ENCODE measurements around the gene CLDN7. TPM values are rescaled to one million over a fixed set of nuclear protein-coding genes. Genes with fewer than 3 reads are reported as not detected.
A peak's percentile ranks its signal among the peaks of the same experiment; 100 is the strongest.

The CLDN7 gene
- total RNA-seq, 4 donors from 2014 or later = 571 to 1,162 (median 940) TPM

DNA sequence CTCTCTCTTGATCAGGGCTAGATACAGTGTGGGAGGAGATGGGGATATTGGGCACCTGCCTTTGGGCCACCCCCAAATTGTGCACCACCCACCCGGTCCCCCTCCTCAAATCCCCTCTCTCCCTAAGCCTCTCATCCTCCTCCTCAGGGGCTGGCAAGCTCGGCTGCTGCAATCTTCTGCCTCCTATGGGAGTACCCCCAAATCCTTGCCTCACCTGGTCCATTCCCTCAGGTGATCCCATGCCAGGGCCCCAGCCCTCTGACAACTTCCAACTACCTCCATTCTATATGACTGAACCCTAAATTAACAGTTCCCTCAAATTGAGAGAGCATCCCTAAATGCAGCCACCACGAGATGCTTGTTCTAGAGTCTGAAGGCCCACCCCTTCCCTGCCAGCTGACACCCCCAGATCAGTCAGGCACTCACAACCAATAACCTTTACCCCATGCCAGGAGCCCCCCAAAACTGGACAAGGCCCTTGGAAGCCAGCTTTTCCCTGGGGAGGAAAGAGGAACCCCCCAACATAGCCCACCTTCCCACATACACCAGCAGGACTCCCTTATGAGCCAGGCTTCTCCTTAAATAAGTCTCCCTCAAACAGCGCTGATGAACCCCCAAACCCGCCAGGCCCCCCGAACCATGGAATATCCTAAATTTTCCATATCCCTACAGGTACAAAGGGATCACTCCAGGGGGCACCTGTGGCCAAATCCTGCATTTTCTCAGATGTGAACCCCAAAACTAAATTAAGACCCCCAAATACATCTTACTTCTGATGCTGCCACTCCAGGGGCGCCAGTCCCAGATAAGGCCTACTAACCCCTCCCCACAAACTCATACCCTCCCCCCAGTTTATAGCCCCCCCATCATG lies 45.8 kb downstream of the CLDN7 start:
- WGBS, 2 donors (ENCODE audit: low coverage in 1 of 2) = 40 to 44% methylated on average over 2 to 7 of the region's 7 CpGs
- no peak for DNase-seq
- no peaks in the 10 kb centered on the region for H3K9me3 ChIP-seq
- no peaks in the 10 kb centered on the region for H3K27me3 ChIP-seq
- no peaks in the 10 kb centered on the region for H3K36me3 ChIP-seq
- TF ChIP-seq EP300 (IDR thresholded peaks at IDR 0.05; ENCODE audit: low read depth) (no peak), POLR2AphosphoS5 (IDR thresholded peaks at IDR 0.05) (no peak), POLR2A (IDR thresholded peaks at IDR 0.05) (no peak)
- TF ChIP-seq, protein P1, sequence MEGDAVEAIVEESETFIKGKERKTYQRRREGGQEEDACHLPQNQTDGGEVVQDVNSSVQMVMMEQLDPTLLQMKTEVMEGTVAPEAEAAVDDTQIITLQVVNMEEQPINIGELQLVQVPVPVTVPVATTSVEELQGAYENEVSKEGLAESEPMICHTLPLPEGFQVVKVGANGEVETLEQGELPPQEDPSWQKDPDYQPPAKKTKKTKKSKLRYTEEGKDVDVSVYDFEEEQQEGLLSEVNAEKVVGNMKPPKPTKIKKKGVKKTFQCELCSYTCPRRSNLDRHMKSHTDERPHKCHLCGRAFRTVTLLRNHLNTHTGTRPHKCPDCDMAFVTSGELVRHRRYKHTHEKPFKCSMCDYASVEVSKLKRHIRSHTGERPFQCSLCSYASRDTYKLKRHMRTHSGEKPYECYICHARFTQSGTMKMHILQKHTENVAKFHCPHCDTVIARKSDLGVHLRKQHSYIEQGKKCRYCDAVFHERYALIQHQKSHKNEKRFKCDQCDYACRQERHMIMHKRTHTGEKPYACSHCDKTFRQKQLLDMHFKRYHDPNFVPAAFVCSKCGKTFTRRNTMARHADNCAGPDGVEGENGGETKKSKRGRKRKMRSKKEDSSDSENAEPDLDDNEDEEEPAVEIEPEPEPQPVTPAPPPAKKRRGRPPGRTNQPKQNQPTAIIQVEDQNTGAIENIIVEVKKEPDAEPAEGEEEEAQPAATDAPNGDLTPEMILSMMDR (IDR thresholded peaks at IDR 0.05) = no peak
- in situ Hi-C loops (cut with MboI; ENCODE audit: low pct_ligation_motif_present in 1 of 4, low pct_unique_long_range_greater_than_20kb in 1 of 4, low sequenced_read_pairs in 3 of 4) (loop anchor here in 1 of 4 donors (10.0 kb wide), 1 partner anchor 172 kb away; the partner anchor contains the start of gene SLC16A11), intact Hi-C loops (cut with DNase I; ENCODE audit: low total_unique reads) (no loop called here)
- peak overlapping the region; percentile 34 to 48 (median 36) for H3K4me3 ChIP-seq
- peak overlapping the region; percentile 79 to 100 (median 92) for H3K27ac ChIP-seq
- H3K4me1 ChIP-seq = peaks cover 34 to 70% (median 62%) of the 10 kb centered on the region in 4 donors

DNA sequence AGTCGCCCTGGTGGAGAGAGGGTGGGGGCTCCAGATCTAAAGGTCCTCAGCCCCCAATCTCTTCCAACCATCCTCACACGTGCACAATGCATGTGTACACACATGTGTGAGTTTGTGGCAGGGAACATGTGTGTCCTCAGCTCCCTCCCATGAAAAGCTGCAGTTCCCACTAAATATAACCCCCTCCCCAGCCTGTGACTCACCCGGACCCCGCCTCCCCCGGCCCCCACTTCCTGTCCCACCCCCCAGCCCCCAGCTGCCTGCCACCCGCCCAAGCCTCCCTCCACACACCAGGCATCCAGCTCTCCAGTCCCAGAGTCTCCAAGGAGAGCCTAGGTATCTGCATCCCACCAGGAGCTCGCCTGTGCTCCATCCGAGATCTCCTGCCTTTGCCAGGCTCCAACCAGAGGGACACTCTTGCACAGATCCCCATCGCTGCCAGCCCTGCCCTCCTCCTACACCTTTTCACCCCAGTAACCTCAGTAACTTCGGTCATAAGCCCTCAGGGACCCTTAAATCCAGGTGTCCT lies 46.6 kb downstream of the CLDN7 start:
- no peaks in the 10 kb centered on the region for H3K9me3 ChIP-seq
- H3K4me3 ChIP-seq = no peak overlapping the region
- no peaks in the 10 kb centered on the region for H3K36me3 ChIP-seq
- in situ Hi-C loops (cut with MboI; ENCODE audit: low pct_ligation_motif_present in 1 of 4, low pct_unique_long_range_greater_than_20kb in 1 of 4, low sequenced_read_pairs in 3 of 4) (loop anchor here in 1 of 4 donors (10.0 kb wide), 1 partner anchor 171 kb away; the partner anchor contains the start of gene SLC16A11), intact Hi-C loops (cut with DNase I; ENCODE audit: low total_unique reads) (no loop called here)
- peak overlapping the region; percentile 79 to 100 (median 92) for H3K27ac ChIP-seq
- no peak for DNase-seq
- 23% methylated on average over 10 of the region's 10 CpGs; no CpG with 5 or more reads in 1 of the 2 donors for WGBS, 2 donors (ENCODE audit: low coverage in 1 of 2)
- H3K4me1 ChIP-seq = peaks cover 27 to 63% (median 56%) of the 10 kb centered on the region in 4 donors
- TF ChIP-seq, protein P1 (IDR thresholded peaks at IDR 0.05) = no peak
- TF ChIP-seq POLR2A (IDR thresholded peaks at IDR 0.05) (no peak), EP300 (IDR thresholded peaks at IDR 0.05; ENCODE audit: low read depth) (no peak), POLR2AphosphoS5 (IDR thresholded peaks at IDR 0.05) (no peak)
- no peaks in the 10 kb centered on the region for H3K27me3 ChIP-seq

DNA sequence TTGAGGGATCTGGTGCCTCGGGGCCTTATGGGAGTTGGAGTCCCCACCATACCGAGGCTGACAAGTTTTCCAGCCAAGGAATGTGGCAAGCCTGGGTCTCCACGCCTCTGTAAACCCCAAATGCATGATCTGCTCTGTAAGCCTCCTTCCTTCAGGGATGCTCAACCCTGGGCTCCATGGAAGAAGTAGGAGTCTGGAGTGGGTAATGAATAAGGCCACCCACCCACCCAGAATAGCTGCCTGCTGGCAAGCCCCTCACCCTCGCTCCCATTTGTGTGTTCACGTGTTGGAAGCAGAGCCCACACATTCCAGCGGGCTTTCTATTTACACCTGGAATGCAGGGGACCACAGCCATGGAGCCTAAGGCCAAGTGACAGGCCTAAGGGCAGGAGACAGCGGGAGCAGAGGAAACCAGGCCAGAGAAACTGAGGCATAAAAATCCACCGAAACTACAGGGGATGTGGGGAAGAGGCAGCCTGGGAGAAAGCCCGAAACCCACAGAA lies 47.1 kb downstream of the CLDN7 start:
- no peaks in the 10 kb centered on the region for H3K9me3 ChIP-seq
- H3K36me3 ChIP-seq = no peaks in the 10 kb centered on the region
- peak overlapping the region; percentile 79 to 100 (median 92) for H3K27ac ChIP-seq
- intact Hi-C loops (cut with DNase I; ENCODE audit: low total_unique reads) (no loop called here), in situ Hi-C loops (cut with MboI; ENCODE audit: low pct_ligation_motif_present in 1 of 4, low pct_unique_long_range_greater_than_20kb in 1 of 4, low sequenced_read_pairs in 3 of 4) (loop anchor here in 1 of 4 donors (10.0 kb wide), 1 partner anchor 170 kb away; the partner anchor contains the start of gene SLC16A11)
- H3K4me1 ChIP-seq = peaks cover 26 to 57% (median 51%) of the 10 kb centered on the region in 4 donors
- no peaks in the 10 kb centered on the region for H3K27me3 ChIP-seq
- peak overlapping the region in 2 of 4 donors; percentile 33 to 59 for H3K4me3 ChIP-seq
- TF ChIP-seq POLR2A (IDR thresholded peaks at IDR 0.05) = no peak
- no peak for TF ChIP-seq EP300 (IDR thresholded peaks at IDR 0.05; ENCODE audit: low read depth)
- no peak for TF ChIP-seq POLR2AphosphoS5 (IDR thresholded peaks at IDR 0.05)
- TF ChIP-seq, protein P1 (IDR thresholded peaks at IDR 0.05) = no peak
- WGBS, 2 donors (ENCODE audit: low coverage in 1 of 2) = 40 to 60% methylated on average over 1 to 9 of the region's 9 CpGs
- DNase-seq = no peak
